Astrocyte (in vitro differentiated cells and primary cell): Measurements from ENCODE around the gene CALML6. TPM values are rescaled to one million over a fixed set of nuclear protein-coding genes. Genes with fewer than 3 reads are reported as not detected.

Source experiments
- DNase-seq: peaks from one replicate; pipeline ENCODE4 v3.0.0-alpha.2; 2010; ENCODE audit warnings: low read depth
- FAIRE-seq: peaks from 2 replicates; lab custom pipeline; 2011; peaks lifted over from hg19 to GRCh38; lab: Jason Lieb, UNC
- H2AFZ ChIP-seq: 2 replicates; pipeline ENCODE4 v1.6.0; 2012; ENCODE audit warnings: low read depth, low read length, inconsistent platforms
- H3K27ac ChIP-seq: 2 replicates; pipeline ENCODE4 v1.5.1; 2011; ENCODE audit warnings: low read depth, low read length, inconsistent platforms
- H3K27me3 ChIP-seq: 2 replicates; pipeline ENCODE4 v1.6.0; 2011; ENCODE audit warnings: low read length, inconsistent platforms; ENCODE audit not compliant: insufficient read depth
- H3K36me3 ChIP-seq: 2 replicates; pipeline ENCODE4 v1.5.1; 2011; ENCODE audit warnings: low read length, inconsistent platforms; ENCODE audit not compliant: insufficient read depth
- H3K4me1 ChIP-seq: 2 replicates; pipeline ENCODE4 v1.5.1; 2011; ENCODE audit warnings: low read length, inconsistent platforms; ENCODE audit not compliant: insufficient read depth
- H3K4me2 ChIP-seq: 2 replicates; pipeline ENCODE4 v1.6.0; 2012; ENCODE audit warnings: low read length, inconsistent platforms
- H3K4me3 ChIP-seq: 2 replicates; pipeline ENCODE4 v1.5.1; 2011; ENCODE audit warnings: low read depth, mild to moderate bottlenecking, low read length, inconsistent platforms; ENCODE audit not compliant: insufficient read depth
- H3K79me2 ChIP-seq: 2 replicates; pipeline ENCODE4 v1.6.0; 2012; ENCODE audit warnings: mild to moderate bottlenecking, low read length, inconsistent platforms; ENCODE audit not compliant: insufficient read depth
- H3K9ac ChIP-seq: 2 replicates; pipeline ENCODE4 v1.6.0; 2012; ENCODE audit warnings: mild to moderate bottlenecking, low read length, inconsistent platforms
- H3K9me3 ChIP-seq: 2 replicates; pipeline ENCODE4 v1.5.1; 2012; ENCODE audit warnings: low read depth, mild to moderate bottlenecking, low read length, inconsistent platforms; ENCODE audit not compliant: insufficient read depth
- H4K20me1 ChIP-seq: 2 replicates; pipeline ENCODE4 v1.6.0; 2012; ENCODE audit warnings: low read length, inconsistent platforms; ENCODE audit not compliant: insufficient read depth
- H3K27ac Mint-ChIP-seq: one replicate; pipeline ENCODE4 v1.8.0; 2021; ENCODE audit warnings: mild to moderate bottlenecking, mixed read lengths; ENCODE audit not compliant: unreplicated experiment
- H3K27me3 Mint-ChIP-seq: one replicate; pipeline ENCODE4 v1.8.0; 2021; ENCODE audit warnings: low read depth, mixed read lengths; ENCODE audit not compliant: unreplicated experiment
- H3K36me3 Mint-ChIP-seq: one replicate; pipeline ENCODE4 v1.8.0; 2021; ENCODE audit warnings: low read depth, mixed read lengths; ENCODE audit not compliant: unreplicated experiment
- H3K4me1 Mint-ChIP-seq: one replicate; pipeline ENCODE4 v1.8.0; 2021; ENCODE audit warnings: low read depth, mixed read lengths; ENCODE audit not compliant: unreplicated experiment
- H3K4me3 Mint-ChIP-seq: one replicate; pipeline ENCODE4 v1.8.0; 2021; ENCODE audit warnings: mild to moderate bottlenecking, moderate library complexity, mixed read lengths; ENCODE audit not compliant: unreplicated experiment
- H3K9me3 Mint-ChIP-seq: one replicate; pipeline ENCODE4 v1.8.0; 2021; ENCODE audit warnings: mild to moderate bottlenecking, mixed read lengths; ENCODE audit not compliant: unreplicated experiment
- CTCF ChIP-seq: IDR thresholded peaks from 2 replicates; pipeline ENCODE4 v1.5.1; 2011; ENCODE audit warnings: low read depth, mild to moderate bottlenecking, inconsistent platforms, low read length, moderate library complexity; ENCODE audit not compliant: insufficient read depth
- EZH2 ChIP-seq: IDR thresholded peaks from 2 replicates; pipeline ENCODE4 v1.6.1; 2012; ENCODE audit warnings: mild to moderate bottlenecking, low read length, inconsistent platforms; ENCODE audit not compliant: insufficient read depth
- total RNA-seq: library from RNA; stranded (reverse); gene quantifications from 2 replicates; pipeline ENCODE4 v1.2.1, GENCODE V29; 2021

The CALML6 gene
- total RNA-seq, 1 donor from 2014 or later: 0.91 TPM

DNA sequence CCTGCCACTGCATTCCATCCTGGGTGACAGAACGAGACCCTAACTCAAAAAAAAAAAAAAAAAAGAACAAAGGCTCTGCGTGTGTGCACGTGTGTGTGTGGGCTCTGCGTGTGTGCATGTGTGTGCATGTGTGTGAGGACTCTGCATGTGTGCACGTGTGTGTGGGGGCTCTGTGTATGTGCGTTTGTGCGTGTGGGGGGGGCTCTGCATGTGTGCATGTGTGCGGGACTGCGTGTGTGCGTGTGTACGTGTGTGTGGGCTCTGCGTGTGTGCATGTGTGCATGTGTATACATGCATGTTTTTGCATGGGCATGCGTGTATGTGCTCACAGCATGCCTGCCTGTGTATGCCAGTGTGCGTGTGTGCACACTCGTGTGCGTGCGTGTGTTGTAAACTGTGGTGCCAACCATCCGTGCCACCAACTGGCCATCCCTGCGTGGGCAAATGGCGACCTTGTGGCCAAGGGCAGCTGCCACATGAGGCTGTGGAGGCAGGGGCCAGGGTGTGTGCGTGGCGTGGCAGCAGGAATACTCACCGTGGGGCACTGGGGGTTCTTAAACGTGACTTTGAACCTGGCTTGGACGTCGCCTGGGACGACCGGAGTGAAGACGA is 30.8 kb downstream of the CALML6 start:
- no peaks in the 10 kb centered on the region for H4K20me1 ChIP-seq
- Mint-ChIP-seq H3K4me1 (no peaks in the 10 kb centered on the region), H3K27me3 (peaks cover 34% of the 10 kb centered on the region), H3K4me3 (no peak overlapping the region), H3K9me3 (no peaks in the 10 kb centered on the region), H3K27ac (no peak overlapping the region), H3K36me3 (no peaks in the 10 kb centered on the region)
- no peaks in the 10 kb centered on the region for H3K79me2 ChIP-seq
- H3K4me2 ChIP-seq: no peak overlapping the region
- TF ChIP-seq EZH2 (no peak), CTCF (no peak)
- H3K27ac ChIP-seq: no peak overlapping the region
- H3K4me3 ChIP-seq: no peak overlapping the region
- no peak for DNase-seq
- no peaks in the 10 kb centered on the region for H3K4me1 ChIP-seq
- no peaks in the 10 kb centered on the region for H3K27me3 ChIP-seq
- no peak for FAIRE-seq
- H3K36me3 ChIP-seq: no peaks in the 10 kb centered on the region
- no peak overlapping the region for H3K9ac ChIP-seq
- no peaks in the 10 kb centered on the region for H3K9me3 ChIP-seq
- no peak overlapping the region for H2AFZ ChIP-seq

DNA sequence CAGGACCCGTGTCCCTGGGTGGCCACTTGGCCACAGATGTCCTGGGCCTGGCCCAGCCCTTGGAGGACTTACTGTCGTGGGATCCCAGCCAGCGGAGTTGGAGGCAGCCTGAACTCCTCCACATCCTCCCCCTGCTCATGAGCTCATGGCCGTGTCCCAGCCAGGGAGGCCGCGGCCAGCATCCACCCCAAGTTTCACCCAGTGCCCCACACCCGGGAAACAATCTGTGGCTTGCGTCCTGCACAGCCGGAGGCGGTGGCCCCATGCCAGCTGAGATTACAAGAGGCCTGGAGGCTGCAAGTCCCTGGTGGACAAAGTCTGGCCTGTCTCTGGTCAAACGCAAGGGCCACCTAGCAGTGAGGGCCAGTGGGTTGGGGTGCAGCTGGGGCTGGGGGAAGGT is 31.5 kb downstream of the CALML6 start:
- Histone ChIP-seq H3K27me3 (no peaks in the 10 kb centered on the region), H3K9ac (no peak overlapping the region), H3K79me2 (no peaks in the 10 kb centered on the region), H3K4me1 (no peaks in the 10 kb centered on the region), H3K36me3 (no peaks in the 10 kb centered on the region), H2AFZ (no peak overlapping the region), H3K4me3 (no peak overlapping the region), H3K4me2 (no peak overlapping the region), H3K27ac (no peak overlapping the region), H4K20me1 (no peaks in the 10 kb centered on the region), H3K9me3 (no peaks in the 10 kb centered on the region)
- H3K36me3 Mint-ChIP-seq: no peaks in the 10 kb centered on the region
- no peak overlapping the region for H3K27ac Mint-ChIP-seq
- peaks cover 27% of the 10 kb centered on the region for H3K27me3 Mint-ChIP-seq
- no peak overlapping the region for H3K4me3 Mint-ChIP-seq
- no peaks in the 10 kb centered on the region for H3K9me3 Mint-ChIP-seq
- DNase-seq (no peak), FAIRE-seq (no peak)
- H3K4me1 Mint-ChIP-seq: no peaks in the 10 kb centered on the region
- TF ChIP-seq EZH2 (no peak), CTCF (no peak)

- no peaks in the 10 kb centered on the region for H3K79me2 ChIP-seq
- Mint-ChIP-seq H3K9me3 (no peaks in the 10 kb centered on the region), H3K27me3 (peaks cover 21% of the 10 kb centered on the region), H3K4me1 (no peaks in the 10 kb centered on the region), H3K27ac (no peak overlapping the region), H3K4me3 (no peak overlapping the region), H3K36me3 (no peaks in the 10 kb centered on the region)
- no peaks in the 10 kb centered on the region for H3K9me3 ChIP-seq
- no peak for FAIRE-seq
- no peaks in the 10 kb centered on the region for H3K36me3 ChIP-seq
- no peaks in the 10 kb centered on the region for H3K27me3 ChIP-seq
- H2AFZ ChIP-seq: no peak overlapping the region
- TF ChIP-seq CTCF (no peak), EZH2 (no peak)
- DNase-seq: no peak
- H3K4me2 ChIP-seq: no peak overlapping the region
- no peaks in the 10 kb centered on the region for H4K20me1 ChIP-seq
- H3K4me1 ChIP-seq: no peaks in the 10 kb centered on the region
- H3K27ac ChIP-seq: no peak overlapping the region
- no peak overlapping the region for H3K4me3 ChIP-seq
- H3K9ac ChIP-seq: no peak overlapping the region
Observed at GRCh38 chr1:1947493-1947892, 32.4 kb downstream of the CALML6 start.
